Neutrophil (primary cell): ENCODE measurements around the gene VASH1.

Experiments used
- H3K27ac ChIP-seq: fragments of 200-600 bp; sonication (generic); 2 replicates; pipeline ENCODE4 v1.5.1; 2016; ENCODE audit warnings: mild to moderate bottlenecking, moderate library complexity
- H3K27me3 ChIP-seq: fragments of 200-600 bp; sonication (generic); 2 replicates; pipeline ENCODE4 v1.6.0; 2016; ENCODE audit warnings: mild to moderate bottlenecking
- H3K36me3 ChIP-seq: fragments of 200-600 bp; sonication (generic); 2 replicates; pipeline ENCODE4 v1.5.1; 2017
- H3K4me1 ChIP-seq, 2 experiments: fragments of 200-600 bp in 1 of 2; sonication (generic) in 1 of 2; 1 replicate in 1 of 2; 2 replicates in 1 of 2; pipeline versions ENCODE4 v1.5.1 to v1.6.1; 2013 to 2016; ENCODE audit warnings: low read depth in 1 of 2, low read length in 1 of 2, mild to moderate bottlenecking in 1 of 2, moderate library complexity in 1 of 2; ENCODE audit not compliant: control insufficient read depth in 1 of 2, insufficient read depth in 1 of 2
- H3K4me3 ChIP-seq, 2 experiments: fragments of 200-600 bp in 1 of 2; sonication (generic) in 1 of 2; 1 replicate in 1 of 2; 2 replicates in 1 of 2; pipeline ENCODE4 v1.5.1; 2013 to 2016; ENCODE audit warnings: low read depth in 1 of 2, low read length in 1 of 2, mild to moderate bottlenecking in 1 of 2, moderate library complexity in 1 of 2
- H3K9me3 ChIP-seq: fragments of 200-600 bp; sonication (generic); 2 replicates; pipeline ENCODE4 v1.5.1; 2016
- CTCF ChIP-seq: fragments of 200-600 bp; sonication (generic); IDR thresholded peaks from 2 replicates; pipeline ENCODE4 v1.5.1; 2016; ENCODE audit warnings: antibody characterized with exemption

The VASH1 gene

GRCh38 chr14:76770521-76771436 lies 9.5 kb downstream of the VASH1 start:
- Histone ChIP-seq H3K4me3 (no peak overlapping the region), H3K9me3 (no peaks in the 10 kb centered on the region), H3K27ac (no peak overlapping the region), H3K27me3 (peaks cover 18% of the 10 kb centered on the region), H3K36me3 (no peaks in the 10 kb centered on the region), H3K4me1 (peaks cover 4 to 6% of the 10 kb centered on the region in 2 experiments)
- no peak for TF ChIP-seq CTCF

DNA sequence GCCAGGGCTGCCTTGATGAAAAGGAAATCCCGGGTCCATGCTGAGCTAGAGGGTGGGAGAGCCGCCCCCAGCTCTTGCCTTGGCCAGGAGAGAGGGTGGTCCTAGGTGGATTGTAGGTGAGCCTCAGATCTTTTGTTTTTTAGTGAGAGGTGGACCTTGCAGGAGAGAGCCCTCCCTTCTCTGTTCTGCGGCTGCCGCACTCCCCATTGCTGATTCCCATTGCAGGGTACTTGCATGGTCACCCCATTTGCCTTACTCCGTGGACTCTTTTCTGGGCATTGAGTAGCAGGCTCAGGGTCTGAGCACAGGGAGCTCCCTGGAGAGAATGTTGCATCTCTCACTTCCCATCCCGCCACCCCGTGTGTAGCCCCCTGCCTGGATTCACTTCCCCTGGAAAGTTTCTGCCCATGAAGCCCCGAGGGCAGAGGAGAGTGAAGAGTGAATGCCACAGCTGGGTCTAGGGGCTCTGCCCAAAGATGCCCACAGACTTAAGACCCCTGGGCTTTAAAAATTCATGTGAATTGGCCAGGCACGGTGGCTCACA lies 10.2 kb downstream of the VASH1 start:
- H3K27ac ChIP-seq, result no peak overlapping the region
- peaks cover 4 to 6% of the 10 kb centered on the region in 2 experiments for H3K4me1 ChIP-seq
- peaks cover 18% of the 10 kb centered on the region for H3K27me3 ChIP-seq
- no peaks in the 10 kb centered on the region for H3K9me3 ChIP-seq
- no peak for TF ChIP-seq CTCF
- H3K4me3 ChIP-seq, result no peak overlapping the region
- H3K36me3 ChIP-seq, result no peaks in the 10 kb centered on the region

DNA sequence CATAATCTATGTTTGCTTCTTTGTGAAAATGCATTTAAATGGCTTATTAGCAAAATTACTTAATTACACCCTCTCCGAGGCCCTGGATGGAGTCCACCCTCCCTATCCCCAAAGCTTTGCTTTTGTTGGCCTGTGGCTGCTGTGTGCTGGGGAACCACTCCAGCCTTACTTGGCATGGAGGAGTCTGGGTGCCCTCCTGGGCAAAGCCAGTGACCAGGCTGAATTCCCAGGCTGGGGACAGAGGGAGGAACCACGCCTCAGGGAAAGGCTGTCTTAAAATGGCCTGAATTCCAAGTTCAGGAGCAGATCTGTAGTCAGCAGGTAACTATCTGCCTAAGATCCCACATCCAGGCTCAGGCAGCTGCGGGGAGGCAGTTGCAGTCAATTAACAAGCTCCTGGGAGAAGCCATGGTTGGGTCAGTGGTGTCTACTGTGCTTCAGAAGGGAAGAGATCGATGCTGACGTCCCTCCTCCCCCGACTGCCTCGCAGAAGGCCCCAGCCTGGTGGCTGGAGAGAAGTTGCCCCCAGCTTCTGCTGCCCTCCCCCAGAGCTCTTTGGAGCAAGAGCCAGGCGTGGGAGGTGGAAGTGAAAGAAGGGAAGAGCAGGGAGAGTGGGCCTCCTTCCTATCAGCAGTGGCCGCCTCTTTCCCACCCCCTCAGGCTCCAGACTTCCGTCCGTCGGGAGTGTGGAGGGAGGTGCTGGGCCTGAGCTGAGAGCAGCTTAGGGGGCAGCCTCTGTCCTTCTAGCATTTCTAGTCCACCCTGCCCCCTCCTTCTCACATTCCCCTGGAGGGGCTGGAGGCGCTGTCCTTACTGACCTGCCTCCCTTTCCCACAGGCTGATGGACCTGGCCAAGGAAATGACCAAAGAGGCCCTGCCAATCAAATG lies 11.3 kb downstream of the VASH1 start:
- no peak overlapping the region for H3K4me3 ChIP-seq

GRCh38 chr14:76773188-76773885 lies 12.1 kb downstream of the VASH1 start:
- Histone ChIP-seq H3K4me1 (peaks cover 3% of the 10 kb centered on the region in 2 experiments), H3K4me3 (no peak overlapping the region), H3K27ac (no peak overlapping the region), H3K36me3 (no peaks in the 10 kb centered on the region), H3K27me3 (peaks cover 18% of the 10 kb centered on the region), H3K9me3 (no peaks in the 10 kb centered on the region)
- no peak for TF ChIP-seq CTCF

More for the DNA sequence above, 11.3 kb downstream of the VASH1 start:
- peaks cover 18% of the 10 kb centered on the region for H3K27me3 ChIP-seq
- H3K9me3 ChIP-seq, result no peaks in the 10 kb centered on the region
- H3K4me1 ChIP-seq, result peaks cover 4 to 6% of the 10 kb centered on the region in 2 experiments
- no peaks in the 10 kb centered on the region for H3K36me3 ChIP-seq
- no peak overlapping the region for H3K27ac ChIP-seq
- TF ChIP-seq CTCF, result no peak
